Measurements from ENCODE around the gene COG7.

- TF ChIP-seq, protein P1, sequence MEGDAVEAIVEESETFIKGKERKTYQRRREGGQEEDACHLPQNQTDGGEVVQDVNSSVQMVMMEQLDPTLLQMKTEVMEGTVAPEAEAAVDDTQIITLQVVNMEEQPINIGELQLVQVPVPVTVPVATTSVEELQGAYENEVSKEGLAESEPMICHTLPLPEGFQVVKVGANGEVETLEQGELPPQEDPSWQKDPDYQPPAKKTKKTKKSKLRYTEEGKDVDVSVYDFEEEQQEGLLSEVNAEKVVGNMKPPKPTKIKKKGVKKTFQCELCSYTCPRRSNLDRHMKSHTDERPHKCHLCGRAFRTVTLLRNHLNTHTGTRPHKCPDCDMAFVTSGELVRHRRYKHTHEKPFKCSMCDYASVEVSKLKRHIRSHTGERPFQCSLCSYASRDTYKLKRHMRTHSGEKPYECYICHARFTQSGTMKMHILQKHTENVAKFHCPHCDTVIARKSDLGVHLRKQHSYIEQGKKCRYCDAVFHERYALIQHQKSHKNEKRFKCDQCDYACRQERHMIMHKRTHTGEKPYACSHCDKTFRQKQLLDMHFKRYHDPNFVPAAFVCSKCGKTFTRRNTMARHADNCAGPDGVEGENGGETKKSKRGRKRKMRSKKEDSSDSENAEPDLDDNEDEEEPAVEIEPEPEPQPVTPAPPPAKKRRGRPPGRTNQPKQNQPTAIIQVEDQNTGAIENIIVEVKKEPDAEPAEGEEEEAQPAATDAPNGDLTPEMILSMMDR (IDR thresholded peaks at IDR 0.05), result no peak
- no peak for TF ChIP-seq ZNF138 (CRISPR knock-in tag; conservative IDR thresholded peaks at IDR 0.05)
- TF ChIP-seq JUN (CRISPR knock-in tag; IDR thresholded peaks at IDR 0.05), result no peak
- no peak for TF ChIP-seq MAX (CRISPR knock-in tag; IDR thresholded peaks at IDR 0.05)
- TF ChIP-seq NR3C1 (CRISPR knock-in tag; conservative IDR thresholded peaks at IDR 0.05; ENCODE audit: low read depth), result no peak
- no peak for TF ChIP-seq ATF1 (CRISPR knock-in tag; IDR thresholded peaks at IDR 0.05)
- no peak for TF ChIP-seq FOXP4 (CRISPR knock-in tag; IDR thresholded peaks at IDR 0.05)
- TF ChIP-seq ZNF121 (CRISPR knock-in tag; IDR thresholded peaks at IDR 0.05), result no peak
- TF ChIP-seq NR2C2 (CRISPR knock-in tag; IDR thresholded peaks at IDR 0.05), result no peak
- TF ChIP-seq, protein P2, sequence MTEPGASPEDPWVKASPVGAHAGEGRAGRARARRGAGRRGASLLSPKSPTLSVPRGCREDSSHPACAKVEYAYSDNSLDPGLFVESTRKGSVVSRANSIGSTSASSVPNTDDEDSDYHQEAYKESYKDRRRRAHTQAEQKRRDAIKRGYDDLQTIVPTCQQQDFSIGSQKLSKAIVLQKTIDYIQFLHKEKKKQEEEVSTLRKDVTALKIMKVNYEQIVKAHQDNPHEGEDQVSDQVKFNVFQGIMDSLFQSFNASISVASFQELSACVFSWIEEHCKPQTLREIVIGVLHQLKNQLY (CRISPR knock-in tag; IDR thresholded peaks at IDR 0.05), result no peak
- no peak for TF ChIP-seq ZBTB21 (CRISPR knock-in tag; IDR thresholded peaks at IDR 0.05; ENCODE audit: borderline replicate concordance)
- TF ChIP-seq USF1 (CRISPR knock-in tag; IDR thresholded peaks at IDR 0.05), result no peak
- no peak for TF ChIP-seq ATF3 (CRISPR knock-in tag; conservative IDR thresholded peaks at IDR 0.05)
- no peak for TF ChIP-seq JAZF1 (CRISPR knock-in tag; IDR thresholded peaks at IDR 0.05)
Observed at GRCh38 chr16:23502466-23502865, 49.5 kb upstream of the COG7 start.
